NCI-H2081 (cell line): ENCODE measurements around the gene PLXNA4.

ENCODE experiments used
- DNase-seq, 2 experiments: peaks; one replicate each; lab custom pipeline; 2025; lab: John Stamatoyannopoulos, UW

PLXNA4 gene

GRCh38 chr7:132562690-132563089 lies 13.6 kb downstream of the PLXNA4 start:
- DNase-seq: no peak

GRCh38 chr7:132561763-132562162 lies 14.5 kb downstream of the PLXNA4 start:
- DNase-seq: no peak

- no peak for DNase-seq
These were observed 15.3 kb downstream of the PLXNA4 start for GRCh38 chr7:132560825-132561529.

GRCh38 chr7:132560105-132560504 lies 16.2 kb downstream of the PLXNA4 start:
- DNase-seq: no peak

GRCh38 chr7:132558815-132559214 lies 17.5 kb downstream of the PLXNA4 start:
- no peak for DNase-seq

GRCh38 chr7:132557489-132558044 lies 18.7 kb downstream of the PLXNA4 start:
- peak; percentile 2 to 45 for DNase-seq

- peak in 1 of 2 experiments; percentile 46 for DNase-seq
These were observed 21.8 kb downstream of the PLXNA4 start for GRCh38 chr7:132554446-132554845.

GRCh38 chr7:132553031-132553430 lies 23.2 kb downstream of the PLXNA4 start:
- DNase-seq: no peak

- peak in 1 of 2 experiments; percentile 20 for DNase-seq
These were observed 24.4 kb downstream of the PLXNA4 start for GRCh38 chr7:132551886-132552285.

GRCh38 chr7:132551439-132551838 lies 24.8 kb downstream of the PLXNA4 start:
- DNase-seq: no peak

- DNase-seq: no peak
These were observed 27.7 kb downstream of the PLXNA4 start for GRCh38 chr7:132548489-132549078.

- no peak for DNase-seq
These were observed 28.4 kb downstream of the PLXNA4 start for GRCh38 chr7:132547821-132548220.

- DNase-seq: no peak
These were observed 29.7 kb downstream of the PLXNA4 start for GRCh38 chr7:132546366-132547127.

GRCh38 chr7:132545756-132546155 lies 30.5 kb downstream of the PLXNA4 start:
- DNase-seq: no peak

GRCh38 chr7:132544999-132545398 lies 31.3 kb downstream of the PLXNA4 start:
- DNase-seq: no peak

GRCh38 chr7:132544025-132544424 lies 32.2 kb downstream of the PLXNA4 start:
- DNase-seq: no peak

- no peak for DNase-seq
These were observed 33.4 kb downstream of the PLXNA4 start for GRCh38 chr7:132542895-132543294.

- no peak for DNase-seq
These were observed 34.6 kb downstream of the PLXNA4 start for GRCh38 chr7:132541656-132542055.

GRCh38 chr7:132537456-132538145 lies 38.7 kb downstream of the PLXNA4 start:
- no peak for DNase-seq

- DNase-seq: no peak
These were observed 39.4 kb downstream of the PLXNA4 start for GRCh38 chr7:132536654-132537395.

GRCh38 chr7:132533916-132534315 lies 42.4 kb downstream of the PLXNA4 start:
- DNase-seq: no peak
